Neural cell (in vitro differentiated cells): ENCODE results near the gene NUP210. TPM values are rescaled to one million over a fixed set of nuclear protein-coding genes. Genes with fewer than 3 reads are reported as not detected.

Experiments used
- H2AFZ ChIP-seq: fragments of 200-600, 300-800 bp; sonication (generic), shearing (Covaris generic); 2 replicates; pipeline ENCODE4 v1.6.0; 2014; ENCODE audit warnings: low read depth, mild to moderate bottlenecking, antibody characterized with exemption, low read length, moderate library complexity
- H3F3A ChIP-seq: fragments of 200-600 bp; shearing (Covaris generic); 2 replicates; pipeline ENCODE4 v1.6.1; 2016; ENCODE audit warnings: mild to moderate bottlenecking, moderate library complexity, mixed read lengths, antibody characterized with exemption, low read length; ENCODE audit not compliant: insufficient read depth, poor library complexity, severe bottlenecking
- H3K27ac ChIP-seq: fragments of 200-600, 300-800 bp; sonication (generic), shearing (Covaris generic); 2 replicates; pipeline ENCODE4 v1.5.1; 2014; ENCODE audit warnings: mild to moderate bottlenecking, low read length, moderate library complexity
- H3K27me3 ChIP-seq: fragments of 300-800, 200-600 bp; sonication (generic), shearing (Covaris generic); 2 replicates; pipeline ENCODE4 v1.6.0; 2014; ENCODE audit warnings: mild to moderate bottlenecking, low read depth, low read length, moderate library complexity; ENCODE audit not compliant: insufficient read depth
- H3K36me3 ChIP-seq: fragments of 300-800, 200-600 bp; sonication (generic), shearing (Covaris generic); 2 replicates; pipeline ENCODE4 v1.5.1; 2014; ENCODE audit warnings: mild to moderate bottlenecking, antibody characterized with exemption, low read length, moderate library complexity; ENCODE audit not compliant: insufficient read depth
- H3K4me2 ChIP-seq: fragments of 300-800, 200-600 bp; sonication (generic), shearing (Covaris generic); 2 replicates; pipeline ENCODE4 v1.6.0; 2014; ENCODE audit warnings: mild to moderate bottlenecking, low read length
- H3K4me3 ChIP-seq: fragments of 300-800, 200-600 bp; sonication (generic), shearing (Covaris generic); 2 replicates; pipeline ENCODE4 v1.5.1; 2014; ENCODE audit warnings: mild to moderate bottlenecking, low read length, moderate library complexity
- H3K79me2 ChIP-seq: fragments of 200-600 bp; shearing (Covaris generic); replicated peaks from 2 replicates; pipeline ENCODE4 v1.6.0; 2014; ENCODE audit warnings: mild to moderate bottlenecking, low read length, moderate library complexity; ENCODE audit not compliant: insufficient read depth
- H3K9ac ChIP-seq: fragments of 300-800, 200-600 bp; sonication (generic), shearing (Covaris generic); 2 replicates; pipeline ENCODE4 v1.6.1; 2016; ENCODE audit warnings: mild to moderate bottlenecking, low read length, mixed read lengths
- H3K9me2 ChIP-seq: fragments of 200-600 bp; shearing (Covaris generic); 2 replicates; pipeline ENCODE4 v1.6.1; 2016; ENCODE audit warnings: mild to moderate bottlenecking, low read length, mixed read lengths; ENCODE audit not compliant: insufficient read depth
- H3K9me3 ChIP-seq: fragments of 200-600, 300-800 bp; sonication (generic), shearing (Covaris generic); 2 replicates; pipeline ENCODE4 v1.6.1; 2016; ENCODE audit warnings: mild to moderate bottlenecking, mixed run types, low read length, moderate library complexity, mixed read lengths
- H4K20me1 ChIP-seq: fragments of 200-600 bp; shearing (Covaris generic); 2 replicates; pipeline ENCODE4 v1.6.1; 2016; ENCODE audit warnings: mild to moderate bottlenecking, mixed run types; ENCODE audit not compliant: insufficient read depth
- CTCF ChIP-seq: fragments of 450-650 bp; IDR thresholded peaks from 2 replicates; pipeline ENCODE4 v1.5.1; 2014; ENCODE audit warnings: antibody characterized with exemption, mild to moderate bottlenecking, moderate library complexity; ENCODE audit not compliant: poor library complexity, severe bottlenecking
- EP300 ChIP-seq: fragments of 450-650 bp; conservative IDR thresholded peaks from 2 replicates; pipeline ENCODE4 v1.6.1; 2014; ENCODE audit warnings: antibody characterized with exemption, mild to moderate bottlenecking, moderate library complexity; ENCODE audit not compliant: poor library complexity, severe bottlenecking
- EZH2 ChIP-seq: fragments of 200-600, 300-800 bp; shearing (Covaris generic), sonication (generic); IDR thresholded peaks from 2 replicates; pipeline ENCODE4 v1.6.1; 2014; ENCODE audit warnings: antibody characterized with exemption, low read length, borderline replicate concordance, mild to moderate bottlenecking; ENCODE audit not compliant: insufficient read depth, poor library complexity, severe bottlenecking
- MXI1 ChIP-seq: fragments of 450-650 bp; conservative IDR thresholded peaks from 2 replicates; pipeline ENCODE4 v1.6.1; 2014; ENCODE audit warnings: antibody characterized with exemption, mild to moderate bottlenecking; ENCODE audit not compliant: poor library complexity, severe bottlenecking
- POLR2AphosphoS5 ChIP-seq: IDR thresholded peaks from 2 replicates; pipeline ENCODE4 v1.6.1; 2012
- RAD21 ChIP-seq: fragments of 450-650 bp; conservative IDR thresholded peaks from 2 replicates; pipeline ENCODE4 v1.6.1; 2014; ENCODE audit warnings: antibody characterized with exemption, mild to moderate bottlenecking, moderate library complexity
- REST ChIP-seq: IDR thresholded peaks from 2 replicates; pipeline ENCODE4 v1.6.1; 2012; ENCODE audit warnings: borderline replicate concordance
- SMC3 ChIP-seq: fragments of 450-650 bp; conservative IDR thresholded peaks from 2 replicates; pipeline ENCODE4 v1.6.1; 2014; ENCODE audit warnings: antibody characterized with exemption, mild to moderate bottlenecking, moderate library complexity; ENCODE audit not compliant: poor library complexity
- TAF1 ChIP-seq: IDR thresholded peaks from 2 replicates; pipeline ENCODE4 v1.6.1; 2012; ENCODE audit warnings: low read depth
- polyA plus RNA-seq: library from polyadenylated mRNA; depleted of rRNA; stranded (reverse); fragments of >200 nt; gene quantifications from 2 replicates; pipeline ENCODE4 v1.2.3, GENCODE V29; 2014

The NUP210 gene
- polyA plus RNA-seq, 1 donor from 2014 or later: 8.2 TPM

- TF ChIP-seq EZH2 (no peak), EP300 (no peak), TAF1 (no peak), REST (no peak), RAD21 (no peak), POLR2AphosphoS5 (no peak), MXI1 (no peak), CTCF (no peak)
- Histone ChIP-seq H3K4me3 (no peak overlapping the region), H4K20me1 (no peaks in the 10 kb centered on the region), H2AFZ (no peak overlapping the region), H3K9me3 (no peaks in the 10 kb centered on the region), H3K9ac (no peak overlapping the region), H3K36me3 (no peaks in the 10 kb centered on the region), H3K79me2 (no peaks in the 10 kb centered on the region), H3K27ac (no peak overlapping the region), H3K4me2 (no peak overlapping the region), H3K27me3 (no peaks in the 10 kb centered on the region), H3K9me2 (no peaks in the 10 kb centered on the region), H3F3A (no peaks in the 10 kb centered on the region)
Observed at GRCh38 chr3:13292375-13292774, 127.7 kb downstream of the NUP210 start.

- Histone ChIP-seq H3K4me3 (no peak overlapping the region), H3K27ac (no peak overlapping the region), H3K27me3 (no peaks in the 10 kb centered on the region), H2AFZ (no peak overlapping the region), H3K9me3 (no peaks in the 10 kb centered on the region), H3F3A (no peaks in the 10 kb centered on the region), H3K4me2 (no peak overlapping the region), H3K36me3 (no peaks in the 10 kb centered on the region), H3K79me2 (no peaks in the 10 kb centered on the region), H3K9me2 (no peaks in the 10 kb centered on the region), H3K9ac (no peak overlapping the region), H4K20me1 (no peaks in the 10 kb centered on the region)
- TF ChIP-seq POLR2AphosphoS5: no peak
- no peak for TF ChIP-seq REST
- no peak for TF ChIP-seq CTCF
- TF ChIP-seq MXI1: no peak
- TF ChIP-seq SMC3: no peak
- TF ChIP-seq EP300: no peak
- TF ChIP-seq EZH2: no peak
- no peak for TF ChIP-seq RAD21
- no peak for TF ChIP-seq TAF1
Observed at GRCh38 chr3:13290941-13291340, 129.2 kb downstream of the NUP210 start.
